ENCODE results near the gene ATF7IP2. TPM values are rescaled to one million over a fixed set of nuclear protein-coding genes. Genes with fewer than 3 reads are reported as not detected.

Gene ATF7IP2
- total and polyA plus RNA-seq, 2 of the 13 experiments (the other 11 are each of a cell fraction or from before 2014, with no cell fraction given), result 117 to 217 TPM

DNA sequence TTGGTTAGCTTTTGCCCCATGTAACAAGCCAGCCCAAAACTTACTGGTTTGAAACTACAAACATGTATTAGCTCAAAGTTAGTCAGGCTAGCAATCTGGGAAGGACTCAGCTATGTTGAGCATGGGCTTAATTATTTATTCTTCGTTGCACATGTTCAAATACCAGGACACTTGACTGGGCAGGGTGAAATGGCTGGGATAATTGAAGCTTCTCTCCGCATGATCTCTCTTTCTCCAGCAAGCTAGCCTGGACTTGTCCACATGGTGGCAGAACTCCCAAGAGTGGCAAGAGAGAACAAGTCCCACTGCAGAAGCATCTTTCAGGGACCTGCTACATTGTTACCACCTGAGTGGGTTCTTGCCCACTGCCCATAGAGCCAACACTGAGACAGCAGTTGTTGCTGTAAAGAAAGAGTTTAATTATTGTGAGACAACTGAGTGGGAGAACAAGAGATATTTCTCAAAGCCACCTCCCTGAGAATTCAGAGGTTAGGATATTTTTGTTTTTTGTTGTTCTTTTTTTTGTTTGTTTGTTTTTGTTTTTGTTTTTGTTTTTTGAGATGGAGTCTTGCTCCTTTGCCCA lies 16.8 kb upstream of the ATF7IP2 start:
- Histone ChIP-seq H3K27ac (ENCODE audit: extremely low read length, insufficient read depth, low read length) (no peak overlapping the region), H4K20me1 (ENCODE audit: insufficient read depth, low read length) (no peaks in the 10 kb centered on the region), H2AFZ (ENCODE audit: low read length) (no peak overlapping the region), H3K9ac (ENCODE audit: insufficient read depth, low read depth, low read length) (no peak overlapping the region), H3K9me3 (ENCODE audit: low read length) (peaks cover 17% of the 10 kb centered on the region), H3K4me3 (replicated peaks in 1 of 3; ENCODE audit: insufficient read depth in 1 of 3, low read depth in 2 of 3, low read length in 3 of 3) (no peak overlapping the region), H3K4me2 (ENCODE audit: low read depth, low read length) (no peak overlapping the region), H3K36me3 (replicated peaks in 1 of 2; ENCODE audit: control insufficient read depth in 1 of 2, insufficient read depth in 2 of 2, low read length in 2 of 2) (no peaks in the 10 kb centered on the region), H3K4me1 (ENCODE audit: insufficient read depth, low read length) (peaks cover 55% of the 10 kb centered on the region), H3K27me3 (ENCODE audit: control insufficient read depth in 1 of 2, insufficient read depth in 2 of 2, low read length in 2 of 2) (no peaks in the 10 kb centered on the region), H3K79me2 (ENCODE audit: insufficient read depth, low read length) (no peaks in the 10 kb centered on the region)
- WGBS (ENCODE audit: low lambda C conversion rate), result 79% methylated on average over 2 of the region's 2 CpGs
- no TSS peak for BruUV-seq (replicated peaks)
- no peak for FAIRE-seq
- ATAC-seq, result peak; percentile 39; the same call in 2 of the 3 replicates
- intact Hi-C loops (cut with micrococcal nuclease; ENCODE audit: unreplicated experiment), result loop anchor here (5.0 kb wide), 1 partner anchor 138 kb away; no protein-coding TSS in a partner anchor
- DNase-seq (ENCODE audit: low spot score), result peak; percentile 47
- ChIA-PET POLR2A (interaction anchor here (4.8 kb wide), 1 partner anchor 17 kb away, joined by 37 read pairs; the partner anchor contains the start of gene ATF7IP2), CTCF (ENCODE audit: low intra/inter-chr PET ratio, low total read pairs) (interaction anchor here (1.1 kb wide), 1 partner anchor 140 kb away, joined by 3 read pairs; no protein-coding TSS in a partner anchor)
- in situ Hi-C loops (cut with HindIII; ENCODE audit: extremely low pct_ligation_motif_present, low pct_unique_long_range_greater_than_20kb), result no loop called here
- TF ChIP-seq XBP1 (CRISPR knock-in tag; IDR thresholded peaks at IDR 0.05) (no peak), ZNF160 (CRISPR knock-in tag; IDR thresholded peaks at IDR 0.05) (no peak), FOXJ3 (CRISPR knock-in tag; IDR thresholded peaks at IDR 0.05; ENCODE audit: borderline replicate concordance) (0 out of 2 replicates have a peak, but pooled peaks have one; percentile 19), STAG1 (CRISPR knock-in tag; IDR thresholded peaks at IDR 0.05) (peak; percentile 49; the same call in 1 of the 2 replicates), ZNF235 (CRISPR knock-in tag; IDR thresholded peaks at IDR 0.05; ENCODE audit: borderline replicate concordance) (no peak), TEAD3 (CRISPR knock-in tag; optimal IDR thresholded peaks at IDR 0.05; ENCODE audit: borderline replicate concordance) (peak; percentile 34), ELF3 (CRISPR knock-in tag; IDR thresholded peaks at IDR 0.05) (no peak), RAD21 (CRISPR knock-in tag; IDR thresholded peaks at IDR 0.05) (peak; percentile 21; the same call in 1 of the 2 replicates)
- TF ChIP-seq, protein P1, sequence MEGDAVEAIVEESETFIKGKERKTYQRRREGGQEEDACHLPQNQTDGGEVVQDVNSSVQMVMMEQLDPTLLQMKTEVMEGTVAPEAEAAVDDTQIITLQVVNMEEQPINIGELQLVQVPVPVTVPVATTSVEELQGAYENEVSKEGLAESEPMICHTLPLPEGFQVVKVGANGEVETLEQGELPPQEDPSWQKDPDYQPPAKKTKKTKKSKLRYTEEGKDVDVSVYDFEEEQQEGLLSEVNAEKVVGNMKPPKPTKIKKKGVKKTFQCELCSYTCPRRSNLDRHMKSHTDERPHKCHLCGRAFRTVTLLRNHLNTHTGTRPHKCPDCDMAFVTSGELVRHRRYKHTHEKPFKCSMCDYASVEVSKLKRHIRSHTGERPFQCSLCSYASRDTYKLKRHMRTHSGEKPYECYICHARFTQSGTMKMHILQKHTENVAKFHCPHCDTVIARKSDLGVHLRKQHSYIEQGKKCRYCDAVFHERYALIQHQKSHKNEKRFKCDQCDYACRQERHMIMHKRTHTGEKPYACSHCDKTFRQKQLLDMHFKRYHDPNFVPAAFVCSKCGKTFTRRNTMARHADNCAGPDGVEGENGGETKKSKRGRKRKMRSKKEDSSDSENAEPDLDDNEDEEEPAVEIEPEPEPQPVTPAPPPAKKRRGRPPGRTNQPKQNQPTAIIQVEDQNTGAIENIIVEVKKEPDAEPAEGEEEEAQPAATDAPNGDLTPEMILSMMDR (CRISPR knock-in tag; IDR thresholded peaks at IDR 0.05), result peak; percentile 54
- TF ChIP-seq, protein P2, sequence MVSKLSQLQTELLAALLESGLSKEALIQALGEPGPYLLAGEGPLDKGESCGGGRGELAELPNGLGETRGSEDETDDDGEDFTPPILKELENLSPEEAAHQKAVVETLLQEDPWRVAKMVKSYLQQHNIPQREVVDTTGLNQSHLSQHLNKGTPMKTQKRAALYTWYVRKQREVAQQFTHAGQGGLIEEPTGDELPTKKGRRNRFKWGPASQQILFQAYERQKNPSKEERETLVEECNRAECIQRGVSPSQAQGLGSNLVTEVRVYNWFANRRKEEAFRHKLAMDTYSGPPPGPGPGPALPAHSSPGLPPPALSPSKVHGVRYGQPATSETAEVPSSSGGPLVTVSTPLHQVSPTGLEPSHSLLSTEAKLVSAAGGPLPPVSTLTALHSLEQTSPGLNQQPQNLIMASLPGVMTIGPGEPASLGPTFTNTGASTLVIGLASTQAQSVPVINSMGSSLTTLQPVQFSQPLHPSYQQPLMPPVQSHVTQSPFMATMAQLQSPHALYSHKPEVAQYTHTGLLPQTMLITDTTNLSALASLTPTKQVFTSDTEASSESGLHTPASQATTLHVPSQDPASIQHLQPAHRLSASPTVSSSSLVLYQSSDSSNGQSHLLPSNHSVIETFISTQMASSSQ (IDR thresholded peaks at IDR 0.05; ENCODE audit: low read depth), result no peak
- TF ChIP-seq, protein P2 (CRISPR knock-in tag; IDR thresholded peaks at IDR 0.05; ENCODE audit: borderline replicate concordance), result 0 out of 2 replicates have a peak, but pooled peaks have one; percentile 22
- TF ChIP-seq, protein P3, sequence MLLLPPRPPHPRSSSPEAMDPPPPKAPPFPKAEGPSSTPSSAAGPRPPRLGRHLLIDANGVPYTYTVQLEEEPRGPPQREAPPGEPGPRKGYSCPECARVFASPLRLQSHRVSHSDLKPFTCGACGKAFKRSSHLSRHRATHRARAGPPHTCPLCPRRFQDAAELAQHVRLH (CRISPR knock-in tag; IDR thresholded peaks at IDR 0.05; ENCODE audit: borderline replicate concordance, low read depth), result 0 out of 2 replicates have a peak, but pooled peaks have one; percentile 22
- TF ChIP-seq, protein P4, sequence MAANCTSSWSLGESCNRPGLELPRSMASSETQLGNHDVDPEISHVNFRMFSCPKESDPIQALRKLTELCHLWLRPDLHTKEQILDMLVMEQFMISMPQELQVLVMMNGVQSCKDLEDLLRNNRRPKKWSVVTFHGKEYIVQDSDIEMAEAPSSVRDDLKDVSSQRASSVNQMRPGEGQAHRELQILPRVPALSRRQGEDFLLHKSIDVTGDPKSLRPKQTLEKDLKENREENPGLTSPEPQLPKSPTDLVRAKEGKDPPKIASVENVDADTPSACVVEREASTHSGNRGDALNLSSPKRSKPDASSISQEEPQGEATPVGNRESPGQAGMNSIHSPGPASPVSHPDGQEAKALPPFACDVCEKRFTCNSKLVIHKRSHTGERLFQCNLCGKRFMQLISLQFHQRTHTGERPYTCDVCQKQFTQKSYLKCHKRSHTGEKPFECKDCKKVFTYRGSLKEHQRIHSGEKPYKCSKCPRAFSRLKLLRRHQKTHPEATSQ (CRISPR knock-in tag; IDR thresholded peaks at IDR 0.05; ENCODE audit: borderline replicate concordance), result peak; percentile 70; the same call in 1 of the 2 replicates
- TF ChIP-seq, protein P5, sequence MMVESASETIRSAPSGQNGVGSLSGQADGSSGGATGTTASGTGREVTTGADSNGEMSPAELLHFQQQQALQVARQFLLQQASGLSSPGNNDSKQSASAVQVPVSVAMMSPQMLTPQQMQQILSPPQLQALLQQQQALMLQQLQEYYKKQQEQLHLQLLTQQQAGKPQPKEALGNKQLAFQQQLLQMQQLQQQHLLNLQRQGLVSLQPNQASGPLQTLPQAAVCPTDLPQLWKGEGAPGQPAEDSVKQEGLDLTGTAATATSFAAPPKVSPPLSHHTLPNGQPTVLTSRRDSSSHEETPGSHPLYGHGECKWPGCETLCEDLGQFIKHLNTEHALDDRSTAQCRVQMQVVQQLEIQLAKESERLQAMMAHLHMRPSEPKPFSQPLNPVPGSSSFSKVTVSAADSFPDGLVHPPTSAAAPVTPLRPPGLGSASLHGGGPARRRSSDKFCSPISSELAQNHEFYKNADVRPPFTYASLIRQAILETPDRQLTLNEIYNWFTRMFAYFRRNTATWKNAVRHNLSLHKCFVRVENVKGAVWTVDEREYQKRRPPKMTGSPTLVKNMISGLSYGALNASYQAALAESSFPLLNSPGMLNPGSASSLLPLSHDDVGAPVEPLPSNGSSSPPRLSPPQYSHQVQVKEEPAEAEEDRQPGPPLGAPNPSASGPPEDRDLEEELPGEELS (CRISPR knock-in tag; IDR thresholded peaks at IDR 0.05), result no peak
